OCI-LY1 (cell line): Measurements from ENCODE around the gene CACNA2D1.

ENCODE experiments used
- EZH2 ChIP-seq: fragments of 200-600 bp; sonication (generic), shearing (Covaris generic); IDR thresholded peaks from 2 replicates; pipeline ENCODE4 v1.8.0; 2017; ENCODE audit warnings: borderline replicate concordance, mixed run types, mild to moderate bottlenecking, antibody characterized with exemption, low read length, moderate library complexity, mixed read lengths
- TF ChIP-seq, protein P1 (sequence below): fragments of 200-600 bp; sonication (generic), shearing (Covaris generic); IDR thresholded peaks from 2 replicates; pipeline ENCODE4 v1.5.1; 2017; ENCODE audit warnings: mild to moderate bottlenecking, antibody characterized with exemption, low read length, moderate library complexity, mixed read lengths

DNA sequence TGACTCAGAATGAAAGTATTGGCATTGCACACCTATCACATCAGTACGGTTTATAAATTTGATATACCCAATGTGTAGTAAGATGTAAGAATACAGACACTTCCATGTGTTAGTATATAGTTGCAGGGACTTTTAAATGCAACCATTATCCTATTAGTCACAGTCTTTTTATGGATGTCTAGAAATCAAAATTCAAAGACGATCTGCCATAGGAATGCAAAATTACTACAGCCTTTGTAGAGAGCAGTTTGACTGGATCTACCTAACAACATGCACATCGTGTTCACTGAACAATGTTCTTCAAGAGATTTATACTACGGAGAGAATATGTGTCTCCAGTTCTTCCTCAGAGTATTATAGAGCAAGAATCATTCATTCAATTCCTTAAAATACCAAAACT, 356.5 kb downstream of the CACNA2D1 start:
- TF ChIP-seq, protein P1, sequence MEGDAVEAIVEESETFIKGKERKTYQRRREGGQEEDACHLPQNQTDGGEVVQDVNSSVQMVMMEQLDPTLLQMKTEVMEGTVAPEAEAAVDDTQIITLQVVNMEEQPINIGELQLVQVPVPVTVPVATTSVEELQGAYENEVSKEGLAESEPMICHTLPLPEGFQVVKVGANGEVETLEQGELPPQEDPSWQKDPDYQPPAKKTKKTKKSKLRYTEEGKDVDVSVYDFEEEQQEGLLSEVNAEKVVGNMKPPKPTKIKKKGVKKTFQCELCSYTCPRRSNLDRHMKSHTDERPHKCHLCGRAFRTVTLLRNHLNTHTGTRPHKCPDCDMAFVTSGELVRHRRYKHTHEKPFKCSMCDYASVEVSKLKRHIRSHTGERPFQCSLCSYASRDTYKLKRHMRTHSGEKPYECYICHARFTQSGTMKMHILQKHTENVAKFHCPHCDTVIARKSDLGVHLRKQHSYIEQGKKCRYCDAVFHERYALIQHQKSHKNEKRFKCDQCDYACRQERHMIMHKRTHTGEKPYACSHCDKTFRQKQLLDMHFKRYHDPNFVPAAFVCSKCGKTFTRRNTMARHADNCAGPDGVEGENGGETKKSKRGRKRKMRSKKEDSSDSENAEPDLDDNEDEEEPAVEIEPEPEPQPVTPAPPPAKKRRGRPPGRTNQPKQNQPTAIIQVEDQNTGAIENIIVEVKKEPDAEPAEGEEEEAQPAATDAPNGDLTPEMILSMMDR, result no peak
- no peak for TF ChIP-seq EZH2
